ENCODE results near the gene WNT7B.

The WNT7B gene

DNA sequence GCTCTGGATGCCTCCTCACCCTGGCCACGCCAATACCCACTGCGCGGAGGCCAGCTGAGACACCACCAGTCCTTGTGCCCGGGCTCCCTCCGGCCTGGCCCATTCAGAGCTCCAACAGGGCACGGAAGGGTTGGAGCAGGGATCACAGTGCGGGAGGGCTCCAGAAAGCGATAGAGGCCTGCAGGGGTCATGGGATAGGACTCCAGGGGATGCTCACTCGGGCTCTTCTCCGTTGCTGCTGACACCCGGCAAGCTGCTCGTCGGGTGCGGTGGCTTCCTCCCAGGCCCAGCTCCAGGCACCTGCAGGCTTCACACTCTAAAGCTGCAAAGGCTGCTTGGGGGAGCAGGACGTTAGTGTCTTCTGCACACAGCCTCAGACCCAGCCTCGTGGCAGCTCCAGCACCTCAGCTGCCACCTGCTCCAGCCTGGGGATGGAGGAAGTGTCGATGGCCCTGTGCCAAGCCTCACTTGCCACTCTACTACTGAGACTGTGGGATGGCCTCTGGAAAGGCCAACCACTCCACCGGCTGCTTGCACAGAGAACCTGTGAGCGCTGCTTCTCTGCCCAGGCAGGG lies 10.6 kb downstream of the WNT7B start:
- DNase-seq (ENCODE audit: insufficient read length, low spot score) (no peak), FAIRE-seq (no peak)
- TF ChIP-seq, protein P1, sequence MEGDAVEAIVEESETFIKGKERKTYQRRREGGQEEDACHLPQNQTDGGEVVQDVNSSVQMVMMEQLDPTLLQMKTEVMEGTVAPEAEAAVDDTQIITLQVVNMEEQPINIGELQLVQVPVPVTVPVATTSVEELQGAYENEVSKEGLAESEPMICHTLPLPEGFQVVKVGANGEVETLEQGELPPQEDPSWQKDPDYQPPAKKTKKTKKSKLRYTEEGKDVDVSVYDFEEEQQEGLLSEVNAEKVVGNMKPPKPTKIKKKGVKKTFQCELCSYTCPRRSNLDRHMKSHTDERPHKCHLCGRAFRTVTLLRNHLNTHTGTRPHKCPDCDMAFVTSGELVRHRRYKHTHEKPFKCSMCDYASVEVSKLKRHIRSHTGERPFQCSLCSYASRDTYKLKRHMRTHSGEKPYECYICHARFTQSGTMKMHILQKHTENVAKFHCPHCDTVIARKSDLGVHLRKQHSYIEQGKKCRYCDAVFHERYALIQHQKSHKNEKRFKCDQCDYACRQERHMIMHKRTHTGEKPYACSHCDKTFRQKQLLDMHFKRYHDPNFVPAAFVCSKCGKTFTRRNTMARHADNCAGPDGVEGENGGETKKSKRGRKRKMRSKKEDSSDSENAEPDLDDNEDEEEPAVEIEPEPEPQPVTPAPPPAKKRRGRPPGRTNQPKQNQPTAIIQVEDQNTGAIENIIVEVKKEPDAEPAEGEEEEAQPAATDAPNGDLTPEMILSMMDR (IDR thresholded peaks at IDR 0.05; ENCODE audit: insufficient read depth, missing control alignments) = no peak

DNA sequence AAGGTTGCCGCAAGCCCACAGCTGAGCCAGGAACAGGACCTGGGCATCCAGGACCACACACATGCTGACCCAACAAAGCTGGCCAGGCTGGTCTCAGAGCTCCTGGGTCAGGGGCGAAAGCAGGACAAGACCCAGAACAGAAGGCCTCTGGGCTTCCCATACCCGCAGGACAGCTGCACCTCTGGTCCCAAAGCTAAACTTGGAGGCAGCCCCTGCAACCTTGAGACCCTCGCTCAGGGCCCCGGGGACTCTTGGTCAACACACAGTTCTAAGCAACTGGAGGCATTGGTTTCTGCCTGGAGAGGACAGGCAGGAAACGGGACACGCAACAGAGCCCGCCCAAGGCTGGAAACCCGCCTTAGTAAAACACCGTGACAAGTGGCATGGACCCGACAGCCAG lies 11.4 kb downstream of the WNT7B start:
- DNase-seq (ENCODE audit: insufficient read length, low spot score) = no peak
- FAIRE-seq = no peak
- TF ChIP-seq, protein P1 (IDR thresholded peaks at IDR 0.05; ENCODE audit: insufficient read depth, missing control alignments) = no peak

DNA sequence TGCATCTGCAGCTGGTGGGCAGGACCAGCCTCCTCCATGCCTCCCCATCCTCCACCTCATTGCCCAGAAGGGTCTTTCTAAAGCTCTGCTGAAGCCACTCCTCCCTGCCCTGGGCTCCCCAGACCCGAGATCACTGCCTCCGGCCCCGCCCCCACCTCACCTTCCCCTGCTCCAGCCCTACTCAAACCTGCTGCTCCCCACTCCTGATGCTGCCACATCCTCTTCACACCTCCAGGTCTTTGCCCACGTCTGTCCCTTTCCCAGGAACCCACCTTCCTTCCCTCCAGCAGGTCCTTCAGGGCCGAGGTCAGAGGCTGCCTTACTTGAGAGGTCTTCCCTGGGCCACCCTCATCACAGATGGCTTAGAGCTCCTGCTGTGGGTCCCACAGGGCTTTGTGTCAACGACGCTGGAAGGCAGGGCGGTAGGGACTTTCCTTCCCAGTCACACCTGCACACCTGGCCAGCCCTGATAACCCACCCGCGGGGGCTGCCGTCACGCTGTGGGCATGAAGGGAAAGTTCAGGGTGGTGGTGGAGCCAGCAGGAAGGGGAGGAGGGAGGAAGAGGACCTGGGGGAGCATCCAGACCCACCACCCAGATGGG lies 11.9 kb downstream of the WNT7B start:
- no peak for FAIRE-seq
- TF ChIP-seq, protein P1 (IDR thresholded peaks at IDR 0.05; ENCODE audit: insufficient read depth, missing control alignments) = no peak
- DNase-seq (ENCODE audit: insufficient read length, low spot score) = no peak

DNA sequence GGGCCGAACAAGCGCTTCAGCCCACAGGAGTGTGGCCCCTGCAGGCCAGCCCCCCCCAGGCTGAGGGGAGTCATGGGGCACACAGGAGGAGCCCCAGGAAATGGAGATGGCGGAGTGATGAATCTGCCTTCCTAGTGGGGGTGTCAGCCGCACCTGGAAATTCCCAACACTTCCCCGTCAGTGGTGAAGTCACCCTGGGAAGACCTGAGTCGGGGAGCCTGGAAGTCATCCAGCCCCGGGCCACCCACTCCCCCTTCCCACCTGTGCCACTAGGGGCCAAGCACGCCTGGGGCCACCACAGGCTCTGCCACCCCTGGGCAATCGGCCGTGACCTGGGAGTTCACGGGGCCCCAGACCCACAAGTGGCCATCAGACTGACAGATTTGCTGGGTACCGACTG lies 12.6 kb downstream of the WNT7B start:
- DNase-seq (ENCODE audit: insufficient read length, low spot score) = no peak
- FAIRE-seq = no peak
- TF ChIP-seq, protein P1 (IDR thresholded peaks at IDR 0.05; ENCODE audit: insufficient read depth, missing control alignments) = no peak

DNA sequence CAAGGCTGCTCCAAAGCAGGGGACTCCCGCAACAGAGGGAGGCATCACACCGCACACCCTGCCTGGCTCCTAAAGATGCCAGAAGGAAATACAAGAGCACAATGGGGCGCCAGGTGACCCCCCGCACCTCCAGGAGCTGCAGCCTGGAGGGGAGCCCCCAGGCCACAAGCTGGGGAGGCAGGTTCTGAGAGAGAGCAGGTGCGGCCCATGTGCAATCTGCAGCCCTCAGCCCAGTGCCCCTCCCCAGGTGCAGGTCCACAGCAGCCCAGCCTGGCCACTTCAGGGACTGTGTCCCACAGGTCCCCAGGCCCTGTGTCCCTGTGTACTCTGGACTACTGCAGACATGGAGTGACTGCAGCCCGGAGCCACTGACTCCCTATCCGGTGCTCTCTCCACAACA lies 13.1 kb downstream of the WNT7B start:
- FAIRE-seq (no peak), DNase-seq (ENCODE audit: insufficient read length, low spot score) (no peak)
- TF ChIP-seq, protein P1 (IDR thresholded peaks at IDR 0.05; ENCODE audit: insufficient read depth, missing control alignments) = no peak

DNA sequence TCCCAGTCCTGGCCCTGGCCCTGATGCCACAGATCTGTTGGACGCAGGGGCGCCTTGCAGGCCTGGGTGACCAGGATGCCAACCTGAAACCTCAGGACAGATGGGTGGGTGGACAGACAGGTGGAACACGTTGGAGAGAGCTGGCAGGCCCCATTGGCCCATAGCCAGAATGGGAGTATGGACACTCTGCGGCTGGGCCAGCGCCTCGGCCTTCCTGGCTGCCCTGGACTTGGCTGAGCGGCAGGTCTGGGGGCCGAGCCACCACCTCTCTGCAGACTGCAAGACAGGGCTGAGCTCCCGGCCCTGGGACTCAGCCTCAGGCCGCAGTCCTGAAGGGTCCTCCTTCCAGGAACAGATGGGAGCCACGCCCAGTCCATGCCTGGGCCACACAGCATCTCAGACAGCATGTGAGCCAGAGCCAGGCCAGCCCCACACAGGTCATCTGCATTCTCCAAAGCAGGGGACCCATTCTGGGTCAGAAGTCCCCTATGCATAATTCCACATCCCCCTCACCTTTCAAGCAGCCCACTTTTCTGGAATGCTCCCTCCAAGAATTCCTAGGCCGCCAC lies 14.1 kb downstream of the WNT7B start:
- TF ChIP-seq, protein P1 (IDR thresholded peaks at IDR 0.05; ENCODE audit: insufficient read depth, missing control alignments) = no peak
- no peak for FAIRE-seq
- DNase-seq (ENCODE audit: insufficient read length, low spot score) = no peak

DNA sequence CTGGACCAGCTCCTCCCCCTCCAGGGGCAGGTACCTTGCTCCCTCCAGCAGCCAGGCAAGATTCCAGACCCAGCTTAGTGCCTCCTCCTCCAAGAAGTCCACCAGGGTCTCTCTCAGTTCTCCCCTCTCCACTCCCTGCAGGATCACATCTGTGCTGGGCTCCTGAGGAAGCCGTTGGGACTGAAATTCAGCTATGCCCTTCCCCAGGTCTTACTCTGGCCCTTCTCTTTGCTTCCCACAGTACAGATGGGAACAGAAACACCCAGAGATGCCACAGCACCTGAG lies 14.6 kb downstream of the WNT7B start:
- no peak for DNase-seq (ENCODE audit: insufficient read length, low spot score)
- no peak for FAIRE-seq
- TF ChIP-seq, protein P1 (IDR thresholded peaks at IDR 0.05; ENCODE audit: insufficient read depth, missing control alignments) = no peak
